Measurements from ENCODE around the gene RFX1.

- TF ChIP-seq USF2 (CRISPR knock-in tag; IDR thresholded peaks at IDR 0.05) (no peak), CTCF (IDR thresholded peaks at IDR 0.05) (no peak), CBFB (CRISPR knock-in tag; IDR thresholded peaks at IDR 0.05; ENCODE audit: low read depth) (no peak), ZNF317 (CRISPR knock-in tag; IDR thresholded peaks at IDR 0.05; ENCODE audit: borderline replicate concordance, low read depth) (no peak)
These were observed 76.2 kb downstream of the RFX1 start for GRCh38 chr19:13929956-13930355.
